ENCODE data around the gene TIPARP. TPM values are rescaled to one million over a fixed set of nuclear protein-coding genes. Genes with fewer than 3 reads are reported as not detected.

Gene TIPARP
- total and polyA plus RNA-seq, 2 of the 8 experiments (the other 6 are each of a cell fraction or from before 2014, with no cell fraction given) = 1.6 to 5.8 TPM

DNA sequence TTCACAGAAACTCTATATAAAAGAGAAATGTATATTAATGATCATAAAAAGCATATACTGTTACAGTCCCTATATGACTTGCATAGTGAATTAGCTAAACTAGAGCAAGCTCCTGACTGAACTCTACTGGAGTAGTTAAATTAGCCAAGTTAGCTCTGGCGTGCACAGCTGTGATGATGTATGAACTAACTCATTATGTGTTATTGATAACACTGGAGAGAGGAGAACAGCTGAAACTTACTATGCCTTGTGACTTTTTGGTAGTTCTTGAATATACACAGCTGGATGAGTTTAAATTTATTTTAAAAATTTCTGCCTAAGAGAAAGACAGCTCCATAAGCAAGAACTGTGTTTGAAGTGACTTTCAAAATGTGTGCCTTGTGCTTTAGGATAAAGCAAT is 8.1 kb downstream of the TIPARP start (continued):
- no peak for TF ChIP-seq CHD7 (IDR thresholded peaks at IDR 0.05; ENCODE audit: insufficient replicate concordance, low read length)
- no peak for TF ChIP-seq ZNF274 (IDR thresholded peaks at IDR 0.05; ENCODE audit: borderline replicate concordance, extremely low read depth, low read length)
